HCT116 (cell line): ENCODE results near the gene REN. TPM values are rescaled to one million over a fixed set of nuclear protein-coding genes. Genes with fewer than 3 reads are reported as not detected.
A peak's percentile ranks its signal among the peaks of the same experiment; 100 is the strongest.

ENCODE experiments used
- ATAC-seq: fragments of 200-7000 bp; cut with Tn5 transposase; 2 replicates; pipeline ENCODE4 v1.9.1; 2020; ENCODE audit warnings: mild to moderate bottlenecking, moderate library complexity
- BruUV-seq: library from RNA; stranded (reverse); fragments of 400-500 nt; replicated peaks from 2 replicates; lab custom pipeline; 2021; lab: Mats Ljungman, UMichigan
- CTCF ChIA-PET: fragments of 300-600 bp; sonication (Branson Sonifier 250); formaldehyde crosslinking; loops from one replicate; lab custom pipeline; 2021; ENCODE audit warnings: antibody characterized with exemption; lab: Charles Lee
- POLR2A ChIA-PET: fragments of 300-600, 350-600 bp; sonication (Branson Sonifier 250); formaldehyde crosslinking; loops from one replicate; lab custom pipeline; 2021; ENCODE audit warnings: antibody characterized with exemption; lab: Charles Lee
- RAD21 ChIA-PET, 2 experiments: fragments of 300-600 bp; sonication (Branson Sonifier 250); formaldehyde crosslinking; loops; one replicate each; lab custom pipeline; 2023; ENCODE audit warnings: low total read pairs in 2 of 2; ENCODE audit not compliant: uncharacterized antibody in 2 of 2, unreplicated experiment in 2 of 2, low non-redundant PET in 1 of 2; lab: Charles Lee
- DNase-seq: peaks from one replicate; pipeline ENCODE4 v3.0.0-alpha.2; 2010; ENCODE audit warnings: low read depth, low spot score
- H2AFZ ChIP-seq: fragments of 200-600 bp; shearing (Covaris generic), sonication (generic); 2 replicates; pipeline ENCODE4 v1.6.1; 2017; ENCODE audit warnings: low read depth, mixed run types, mixed read lengths, antibody characterized with exemption, low read length; ENCODE audit not compliant: poor library complexity, severe bottlenecking
- H3K27ac ChIP-seq: 2 replicates; pipeline ENCODE4 v1.5.1; 2012; ENCODE audit warnings: low read depth, low read length
- H3K27me3 ChIP-seq: fragments of 200-600 bp; sonication (generic); 2 replicates; pipeline ENCODE4 v1.6.1; 2016; ENCODE audit warnings: mixed run types, low read length, mixed read lengths; ENCODE audit not compliant: insufficient read depth
- H3K36me3 ChIP-seq, 2 experiments: fragments of 200-500 bp in 1 of 2; fragments of 200-600 bp in 1 of 2; sonication (Bioruptor generic) in 1 of 2; sonication (generic) in 1 of 2; 2 replicates each; pipeline versions ENCODE4 v1.5.1 to v1.6.1; 2014 to 2016; ENCODE audit warnings: low read length in 2 of 2, inconsistent platforms in 1 of 2, mixed read lengths in 1 of 2, mixed run types in 1 of 2; ENCODE audit not compliant: insufficient read depth in 2 of 2, control insufficient read depth in 1 of 2
- H3K4me1 ChIP-seq, 2 experiments: fragments of 200-600 bp in 1 of 2; sonication (generic) in 1 of 2; 2 replicates each; pipeline versions ENCODE4 v1.5.1 to v1.6.1; 2012 to 2017; ENCODE audit warnings: low read length in 2 of 2, inconsistent platforms in 1 of 2, mild to moderate bottlenecking in 1 of 2, mixed read lengths in 1 of 2, mixed run types in 1 of 2, moderate library complexity in 1 of 2; ENCODE audit not compliant: insufficient read depth in 2 of 2, control insufficient read depth in 1 of 2
- H3K4me2 ChIP-seq: fragments of 200-600 bp; sonication (generic); 2 replicates; pipeline ENCODE4 v1.6.1; 2017; ENCODE audit warnings: mixed run types, low read length, mixed read lengths
- H3K4me3 ChIP-seq, 2 experiments: fragments of 200-600 bp in 1 of 2; sonication (generic) in 1 of 2; replicated peaks in 1 of 2; 2 replicates each; pipeline ENCODE4 v1.5.1; 2011 to 2016; ENCODE audit warnings: low read length in 2 of 2, control low read depth in 1 of 2, low read depth in 1 of 2, mild to moderate bottlenecking in 1 of 2, mixed read lengths in 1 of 2, mixed run types in 1 of 2
- H3K79me2 ChIP-seq: fragments of 200-600 bp; sonication (generic); 2 replicates; pipeline ENCODE4 v1.6.1; 2017; ENCODE audit warnings: mild to moderate bottlenecking, mixed run types, low read length, moderate library complexity, mixed read lengths; ENCODE audit not compliant: insufficient read depth
- H3K9ac ChIP-seq: fragments of 200-600 bp; sonication (generic); 2 replicates; pipeline ENCODE4 v1.6.1; 2016; ENCODE audit warnings: low read length, mixed read lengths
- H3K9me2 ChIP-seq: fragments of 200-600 bp; sonication (generic), shearing (Covaris generic); 2 replicates; pipeline ENCODE4 v1.6.1; 2017; ENCODE audit warnings: mixed run types, mild to moderate bottlenecking, moderate library complexity; ENCODE audit not compliant: insufficient read depth
- H3K9me3 ChIP-seq, 2 experiments: fragments of 200-500 bp in 1 of 2; fragments of 200-600 bp in 1 of 2; sonication (Bioruptor generic) in 1 of 2; sonication (generic) in 1 of 2; 2 replicates each; pipeline ENCODE4 v1.6.1; 2014 to 2017; ENCODE audit warnings: low read length in 2 of 2, mixed read lengths in 2 of 2, inconsistent platforms in 1 of 2, low read depth in 1 of 2, mild to moderate bottlenecking in 1 of 2, mixed run types in 1 of 2, moderate library complexity in 1 of 2; ENCODE audit not compliant: control insufficient read depth in 1 of 2, insufficient read depth in 1 of 2
- H4K20me1 ChIP-seq: fragments of 200-600 bp; sonication (generic), shearing (Covaris generic); 2 replicates; pipeline ENCODE4 v1.6.1; 2017; ENCODE audit warnings: mixed run types, mild to moderate bottlenecking, moderate library complexity; ENCODE audit not compliant: insufficient read depth
- ATF3 ChIP-seq: IDR thresholded peaks from 2 replicates; pipeline ENCODE4 v1.6.1; 2012
- CBX3 ChIP-seq: IDR thresholded peaks from 2 replicates; pipeline ENCODE4 v1.6.1; 2012; ENCODE audit warnings: low read depth
- EGR1 ChIP-seq: IDR thresholded peaks from 2 replicates; pipeline ENCODE4 v1.6.1; 2012; ENCODE audit warnings: low read depth
- ELF1 ChIP-seq: IDR thresholded peaks from 2 replicates; pipeline ENCODE4 v1.6.1; 2012; ENCODE audit warnings: low read depth, borderline replicate concordance
- EZH2 ChIP-seq: fragments of 200-600 bp; sonication (generic); IDR thresholded peaks from 2 replicates; pipeline ENCODE4 v1.6.1; 2017; ENCODE audit warnings: antibody characterized with exemption, mixed run types
- FOSL1 ChIP-seq: IDR thresholded peaks from 2 replicates; pipeline ENCODE4 v1.6.1; 2012; ENCODE audit warnings: low read depth
- POLR2AphosphoS5 ChIP-seq: IDR thresholded peaks from 2 replicates; pipeline ENCODE4 v1.6.1; 2011; ENCODE audit warnings: mild to moderate bottlenecking, low read depth, low read length, moderate library complexity
- RAD21 ChIP-seq: IDR thresholded peaks from 2 replicates; pipeline ENCODE4 v1.6.1; 2012; ENCODE audit warnings: low read depth, mild to moderate bottlenecking
- TCF7L2 ChIP-seq: IDR thresholded peaks from 2 replicates; pipeline ENCODE4 v1.7.0; 2011; ENCODE audit warnings: borderline replicate concordance, inconsistent platforms; ENCODE audit not compliant: insufficient read depth, insufficient read length; ENCODE audit errors: extremely low read depth
- ZFX ChIP-seq: fragments of 450-650 bp; IDR thresholded peaks from 2 replicates; pipeline ENCODE4 v1.6.1; 2017
- intact Hi-C: fragments of 100-400 bp; cut with micrococcal nuclease; formaldehyde crosslinking; loops from 2 replicates; pipeline ENCODE4 v1.10.0; 2022
- total RNA-seq: library from RNA; stranded (reverse); gene quantifications from one replicate; pipeline ENCODE4 v1.2.1, GENCODE V29; 2021; ENCODE audit not compliant: unreplicated experiment
- TF ChIP-seq, protein P1 (sequence below): IDR thresholded peaks from 2 replicates; pipeline ENCODE4 v1.6.1; 2012
- TF ChIP-seq, protein P2 (sequence below), 3 experiments: fragments of 200-600 bp in 1 of 3; sonication (generic) in 1 of 3; IDR thresholded peaks in 2 of 3; conservative IDR thresholded peaks in 1 of 3; 2 replicates each; pipeline ENCODE4 v1.5.1; 2012 to 2017; ENCODE audit warnings: low read depth in 2 of 3, low read length in 2 of 3, antibody characterized with exemption in 1 of 3, borderline replicate concordance in 1 of 3, control low read depth in 1 of 3, mild to moderate bottlenecking in 1 of 3, mixed read lengths in 1 of 3, mixed run types in 1 of 3, moderate library complexity in 1 of 3; ENCODE audit not compliant: insufficient read depth in 1 of 3

The REN gene
- total RNA-seq, 1 experiment from 2014 or later: 0.47 TPM

- H3K27ac ChIP-seq: peak within 1 kb of the TSS; percentile 57; the same call in 1 of the 2 replicates
- H3K36me3 ChIP-seq: no peaks in the 10 kb centered on the region
- ATAC-seq (peak; percentile 85), DNase-seq (no peak)
- no peaks in the 10 kb centered on the region for H3K9me3 ChIP-seq
- BruUV-seq: no TSS peak
- peak within 1 kb of the TSS; percentile 97 for H3K4me2 ChIP-seq
- H2AFZ ChIP-seq: peak within 1 kb of the TSS; percentile 45
- no peaks in the 10 kb centered on the region for H3K79me2 ChIP-seq
- no peaks in the 10 kb centered on the region for H4K20me1 ChIP-seq
- intact Hi-C loops: no loop called here
- H3K9ac ChIP-seq: peak within 1 kb of the TSS; percentile 72
- POLR2A ChIA-PET: no interaction called here
- H3K4me3 ChIP-seq: peak within 1 kb of the TSS; percentile 51 to 71
- peaks cover 8 to 27% of the 10 kb centered on the region in 2 experiments for H3K4me1 ChIP-seq
- no peaks in the 10 kb centered on the region for H3K27me3 ChIP-seq
- RAD21 ChIA-PET: no interaction called here
- no peaks in the 10 kb centered on the region for H3K9me2 ChIP-seq
- CTCF ChIA-PET: interaction anchor here (0.8 to 4.3 kb wide), 6 partner anchors 11 to 247 kb away, joined by 3 to 18 read pairs (median 5); no protein-coding TSS in a partner anchor
- TF ChIP-seq POLR2AphosphoS5: peak; percentile 71
- 0 out of 2 replicates have a peak, but pooled peaks have one; percentile 28 for TF ChIP-seq ZFX
- no peak for TF ChIP-seq TCF7L2
- TF ChIP-seq RAD21: no peak
- TF ChIP-seq CBX3: no peak
- no peak for TF ChIP-seq EZH2
- TF ChIP-seq FOSL1: no peak
- TF ChIP-seq ATF3: no peak
- no peak for TF ChIP-seq ELF1
- TF ChIP-seq, protein P1, sequence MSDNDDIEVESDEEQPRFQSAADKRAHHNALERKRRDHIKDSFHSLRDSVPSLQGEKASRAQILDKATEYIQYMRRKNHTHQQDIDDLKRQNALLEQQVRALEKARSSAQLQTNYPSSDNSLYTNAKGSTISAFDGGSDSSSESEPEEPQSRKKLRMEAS: no peak
- no peak for TF ChIP-seq EGR1
- TF ChIP-seq, protein P2, sequence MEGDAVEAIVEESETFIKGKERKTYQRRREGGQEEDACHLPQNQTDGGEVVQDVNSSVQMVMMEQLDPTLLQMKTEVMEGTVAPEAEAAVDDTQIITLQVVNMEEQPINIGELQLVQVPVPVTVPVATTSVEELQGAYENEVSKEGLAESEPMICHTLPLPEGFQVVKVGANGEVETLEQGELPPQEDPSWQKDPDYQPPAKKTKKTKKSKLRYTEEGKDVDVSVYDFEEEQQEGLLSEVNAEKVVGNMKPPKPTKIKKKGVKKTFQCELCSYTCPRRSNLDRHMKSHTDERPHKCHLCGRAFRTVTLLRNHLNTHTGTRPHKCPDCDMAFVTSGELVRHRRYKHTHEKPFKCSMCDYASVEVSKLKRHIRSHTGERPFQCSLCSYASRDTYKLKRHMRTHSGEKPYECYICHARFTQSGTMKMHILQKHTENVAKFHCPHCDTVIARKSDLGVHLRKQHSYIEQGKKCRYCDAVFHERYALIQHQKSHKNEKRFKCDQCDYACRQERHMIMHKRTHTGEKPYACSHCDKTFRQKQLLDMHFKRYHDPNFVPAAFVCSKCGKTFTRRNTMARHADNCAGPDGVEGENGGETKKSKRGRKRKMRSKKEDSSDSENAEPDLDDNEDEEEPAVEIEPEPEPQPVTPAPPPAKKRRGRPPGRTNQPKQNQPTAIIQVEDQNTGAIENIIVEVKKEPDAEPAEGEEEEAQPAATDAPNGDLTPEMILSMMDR (IDR thresholded peaks at IDR 0.05 in 2 of 3, conservative IDR thresholded peaks at IDR 0.05 in 1 of 3; ENCODE audit: borderline replicate concordance in 1 of 3, insufficient read depth in 1 of 3, low read depth in 2 of 3, low read length in 2 of 3): no peak
These were observed 14.4 kb downstream of the REN start, which contains the start of gene ETNK2 for GRCh38 chr1:204151552-204152309. Gene ETNK2, minus strand, starts transcription at chr1:204152044. Its CDS starts 192 bp downstream, at chr1:204151852.
